GM21723 (cell line): ENCODE results near the gene PNMT.
"Not testable (repeated sequence)": the region's sequence is repeated elsewhere in the genome, so short reads cannot be mapped to it uniquely, and the experiment has no call there.

Source experiments
- ATAC-seq: cut with Tn5 transposase; IDR thresholded peaks from one replicate; pipeline ENCODE4 v1.9.1; 2021; ENCODE audit warnings: mild to moderate bottlenecking, moderate library complexity; ENCODE audit not compliant: unreplicated experiment

PNMT gene

DNA sequence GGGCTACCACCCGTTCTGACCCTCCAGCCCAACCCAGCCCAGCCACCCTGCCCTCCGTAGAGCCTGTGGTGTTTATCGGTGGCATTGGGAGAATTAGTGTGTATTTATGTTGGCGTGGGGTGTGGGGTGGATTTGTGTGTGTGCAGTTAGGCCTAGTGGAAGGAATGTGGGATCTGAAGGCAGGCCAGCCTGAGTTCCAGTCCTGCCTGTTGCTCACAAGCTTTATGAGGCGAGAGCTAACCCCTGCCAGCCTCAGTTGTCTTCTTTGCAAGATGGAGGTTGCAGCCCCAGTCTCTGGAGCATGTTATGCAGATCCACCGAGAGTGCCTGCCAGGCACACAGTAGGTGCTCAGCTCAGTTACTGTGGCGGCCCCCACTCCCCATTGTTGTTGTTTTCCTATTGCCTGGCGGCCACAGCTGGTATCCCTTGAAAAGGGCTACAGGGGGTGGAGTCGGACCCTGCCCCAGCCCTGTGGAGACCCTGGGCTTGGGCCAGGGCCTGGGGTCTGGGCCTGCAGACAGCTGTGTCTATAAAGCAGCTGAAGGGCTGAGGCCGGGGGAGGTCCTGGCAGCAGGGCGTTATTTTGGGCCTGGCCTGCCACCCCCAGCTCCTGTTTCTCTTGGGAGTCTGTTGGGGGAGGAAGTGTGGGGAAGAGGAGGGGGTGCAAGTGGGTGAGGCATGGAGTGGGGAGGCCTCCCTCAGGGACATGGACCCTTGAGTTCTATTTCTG is 36.7 kb downstream of the PNMT start:
- no peak for ATAC-seq

DNA sequence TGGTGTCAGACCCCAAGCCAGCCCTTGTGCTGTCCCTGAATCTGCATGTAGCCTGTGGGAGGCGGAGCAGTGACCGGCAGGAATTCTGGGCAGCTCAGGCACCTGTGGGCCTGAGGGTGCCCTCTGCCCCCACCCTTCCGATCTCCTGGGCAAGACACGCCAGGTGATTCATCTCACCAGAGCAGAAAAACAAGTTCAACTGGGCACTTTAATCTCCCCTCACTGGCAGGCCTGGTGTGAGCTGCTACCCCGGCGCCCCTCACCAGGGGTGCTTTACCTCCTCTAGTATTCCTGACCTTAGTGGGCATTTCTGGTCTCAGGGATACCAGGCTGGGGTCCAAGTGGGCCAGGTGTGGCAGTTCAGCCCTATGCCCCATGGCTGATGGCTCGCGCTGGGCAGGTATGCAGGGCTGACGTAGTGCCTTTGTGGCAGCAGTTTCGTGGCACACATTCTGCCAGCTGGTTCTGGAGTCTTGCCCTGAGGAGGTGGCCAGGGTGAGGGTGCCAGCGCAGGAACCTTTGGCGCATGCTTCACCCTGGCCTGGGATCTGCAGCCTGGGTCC is 37.6 kb downstream of the PNMT start:
- no peak for ATAC-seq

GRCh38 chr17:39706383-39706782 is 38.1 kb downstream of the PNMT start:
- no peak for ATAC-seq

GRCh38 chr17:39706921-39707337 is 38.7 kb downstream of the PNMT start:
- no peak for ATAC-seq

GRCh38 chr17:39709319-39709997 is 41.2 kb downstream of the PNMT start:
- ATAC-seq = no peak

DNA sequence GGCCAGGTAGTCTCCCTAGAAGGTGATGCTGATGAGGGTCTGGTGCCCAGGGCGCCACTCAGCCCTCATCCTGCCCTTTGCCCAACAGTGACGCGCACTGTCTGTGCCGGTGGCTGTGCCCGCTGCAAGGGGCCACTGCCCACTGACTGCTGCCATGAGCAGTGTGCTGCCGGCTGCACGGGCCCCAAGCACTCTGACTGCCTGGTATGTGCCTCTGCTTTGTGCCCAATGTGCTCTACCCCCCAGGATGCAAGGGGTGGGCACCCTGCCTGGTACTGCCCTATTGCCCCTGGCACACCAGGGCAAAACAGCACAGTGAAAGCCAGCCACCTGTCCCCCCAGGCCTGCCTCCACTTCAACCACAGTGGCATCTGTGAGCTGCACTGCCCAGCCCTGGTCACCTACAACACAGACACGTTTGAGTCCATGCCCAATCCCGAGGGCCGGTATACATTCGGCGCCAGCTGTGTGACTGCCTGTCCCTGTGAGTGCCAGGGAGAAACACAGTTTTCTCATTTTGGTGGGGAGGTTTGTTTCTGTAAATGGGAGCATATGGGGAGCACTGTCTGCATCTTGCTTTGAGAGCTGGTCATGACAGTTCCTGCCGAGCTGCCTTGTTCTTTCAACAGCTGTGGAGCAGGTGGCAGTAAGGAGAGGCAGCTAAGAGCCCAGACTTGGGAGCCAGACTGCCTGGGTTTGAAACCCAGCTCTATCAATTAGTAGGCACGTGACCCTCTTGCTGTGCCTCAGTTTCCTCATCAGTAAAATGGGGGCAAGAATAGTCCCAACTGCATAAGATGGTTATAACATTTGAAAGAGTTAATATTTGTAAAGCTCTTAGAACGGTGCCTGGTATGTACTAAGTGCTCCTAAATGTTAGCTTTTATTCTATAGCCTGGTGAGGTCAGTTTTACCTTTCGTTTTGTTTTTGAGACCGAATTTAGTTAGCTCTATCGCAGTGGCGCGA is 42.0 kb downstream of the PNMT start:
- ATAC-seq = no peak

DNA sequence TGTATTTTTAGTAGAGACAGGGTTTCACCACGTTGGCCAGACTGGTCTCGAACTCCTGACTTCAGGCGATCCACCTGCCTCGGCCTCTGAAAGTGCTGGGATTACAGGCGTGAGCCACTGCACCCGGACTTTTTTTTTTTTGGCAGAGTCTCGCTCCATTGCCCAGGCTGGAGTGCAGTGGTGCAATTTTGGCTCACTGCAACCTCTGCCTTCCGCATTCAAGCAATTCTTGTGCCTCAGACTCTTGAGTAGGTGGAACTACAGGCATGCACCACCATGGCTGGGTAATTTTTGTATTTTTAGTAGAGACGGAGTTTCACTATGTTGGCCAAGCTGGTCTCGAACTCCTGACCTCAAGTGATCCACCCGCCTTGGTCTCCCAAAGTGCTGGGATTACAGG is 42.8 kb downstream of the PNMT start:
- not testable (repeated sequence) for ATAC-seq

DNA sequence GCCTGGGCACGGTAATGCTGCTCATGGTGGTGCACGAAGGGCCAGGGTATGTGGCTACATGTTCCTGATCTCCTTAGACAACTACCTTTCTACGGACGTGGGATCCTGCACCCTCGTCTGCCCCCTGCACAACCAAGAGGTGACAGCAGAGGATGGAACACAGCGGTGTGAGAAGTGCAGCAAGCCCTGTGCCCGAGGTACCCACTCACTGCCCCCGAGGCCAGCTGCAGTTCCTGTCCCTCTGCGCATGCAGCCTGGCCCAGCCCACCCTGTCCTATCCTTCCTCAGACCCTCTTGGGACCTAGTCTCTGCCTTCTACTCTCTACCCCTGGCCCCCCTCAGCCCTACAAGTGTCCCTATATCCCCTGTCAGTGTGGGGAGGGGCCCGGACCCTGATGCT is 43.6 kb downstream of the PNMT start:
- ATAC-seq = no peak

DNA sequence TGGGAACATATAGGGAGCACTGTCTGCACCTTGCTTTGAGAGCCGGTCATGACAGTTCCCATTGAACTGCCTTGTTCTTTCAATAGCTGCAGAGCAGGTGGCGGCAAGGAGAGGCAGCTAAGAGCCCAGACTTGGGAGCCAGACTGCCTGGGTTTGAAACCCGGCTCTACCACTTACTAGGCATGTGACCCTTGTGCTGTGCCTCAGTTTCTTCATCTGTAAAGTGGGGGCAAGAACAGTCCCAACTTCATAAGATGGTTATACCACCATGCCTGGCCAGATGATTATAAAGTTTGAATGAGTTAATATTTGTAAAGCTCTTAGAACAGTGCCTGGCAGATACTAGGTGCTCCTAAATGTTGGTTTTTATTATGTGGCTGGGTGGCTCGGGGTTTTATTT is 46.0 kb downstream of the PNMT start:
- ATAC-seq = no peak

DNA sequence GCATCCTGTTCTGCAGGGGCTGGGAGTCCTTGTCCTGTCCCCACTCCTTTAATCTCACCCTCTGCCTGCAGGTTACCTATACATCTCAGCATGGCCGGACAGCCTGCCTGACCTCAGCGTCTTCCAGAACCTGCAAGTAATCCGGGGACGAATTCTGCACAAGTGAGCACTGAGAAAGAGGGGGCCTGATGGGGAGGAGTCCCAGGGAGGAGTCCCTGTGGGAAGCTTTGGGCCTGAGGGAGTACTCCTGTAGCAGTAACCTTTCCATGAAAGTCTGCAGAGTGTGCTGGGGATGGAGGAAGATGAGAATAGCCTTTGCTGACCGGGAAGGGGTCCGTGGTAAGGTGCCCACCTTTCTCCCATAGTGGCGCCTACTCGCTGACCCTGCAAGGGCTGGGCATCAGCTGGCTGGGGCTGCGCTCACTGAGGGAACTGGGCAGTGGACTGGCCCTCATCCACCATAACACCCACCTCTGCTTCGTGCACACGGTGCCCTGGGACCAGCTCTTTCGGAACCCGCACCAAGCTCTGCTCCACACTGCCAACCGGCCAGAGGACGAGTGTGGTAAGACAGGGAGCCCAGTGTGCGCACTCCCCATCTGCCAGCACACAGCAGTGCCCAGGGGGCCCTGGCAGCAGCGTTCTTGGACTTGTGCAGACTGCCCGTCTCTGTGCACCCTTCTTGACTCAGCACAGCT is 47.3 kb downstream of the PNMT start:
- no peak for ATAC-seq

DNA sequence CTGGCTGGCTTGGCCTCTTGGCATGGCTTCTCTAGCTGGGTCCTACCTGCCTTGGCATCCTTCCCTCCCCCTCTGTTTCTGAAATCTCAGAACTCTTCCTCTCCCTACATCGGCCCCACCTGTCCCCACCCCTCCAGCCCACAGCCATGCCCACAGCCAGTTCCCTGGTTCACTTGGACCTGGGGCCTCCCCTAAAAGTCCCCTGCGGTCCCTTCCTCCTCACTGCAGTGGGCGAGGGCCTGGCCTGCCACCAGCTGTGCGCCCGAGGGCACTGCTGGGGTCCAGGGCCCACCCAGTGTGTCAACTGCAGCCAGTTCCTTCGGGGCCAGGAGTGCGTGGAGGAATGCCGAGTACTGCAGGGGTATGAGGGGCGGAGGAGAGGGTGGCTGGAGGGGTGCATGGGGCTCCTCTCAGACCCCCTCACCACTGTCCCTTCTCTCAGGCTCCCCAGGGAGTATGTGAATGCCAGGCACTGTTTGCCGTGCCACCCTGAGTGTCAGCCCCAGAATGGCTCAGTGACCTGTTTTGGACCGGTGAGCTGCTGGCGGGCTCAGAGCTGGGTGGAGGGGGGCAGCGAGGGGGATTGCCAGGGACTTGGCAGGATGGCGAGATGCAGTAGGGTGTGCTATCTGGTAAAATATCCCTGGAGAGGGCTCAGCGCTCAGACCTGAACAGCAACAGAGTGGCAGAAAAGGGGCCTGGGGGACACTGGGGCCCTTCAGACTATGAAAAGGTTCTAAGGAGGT is 48.0 kb downstream of the PNMT start:
- no peak for ATAC-seq

DNA sequence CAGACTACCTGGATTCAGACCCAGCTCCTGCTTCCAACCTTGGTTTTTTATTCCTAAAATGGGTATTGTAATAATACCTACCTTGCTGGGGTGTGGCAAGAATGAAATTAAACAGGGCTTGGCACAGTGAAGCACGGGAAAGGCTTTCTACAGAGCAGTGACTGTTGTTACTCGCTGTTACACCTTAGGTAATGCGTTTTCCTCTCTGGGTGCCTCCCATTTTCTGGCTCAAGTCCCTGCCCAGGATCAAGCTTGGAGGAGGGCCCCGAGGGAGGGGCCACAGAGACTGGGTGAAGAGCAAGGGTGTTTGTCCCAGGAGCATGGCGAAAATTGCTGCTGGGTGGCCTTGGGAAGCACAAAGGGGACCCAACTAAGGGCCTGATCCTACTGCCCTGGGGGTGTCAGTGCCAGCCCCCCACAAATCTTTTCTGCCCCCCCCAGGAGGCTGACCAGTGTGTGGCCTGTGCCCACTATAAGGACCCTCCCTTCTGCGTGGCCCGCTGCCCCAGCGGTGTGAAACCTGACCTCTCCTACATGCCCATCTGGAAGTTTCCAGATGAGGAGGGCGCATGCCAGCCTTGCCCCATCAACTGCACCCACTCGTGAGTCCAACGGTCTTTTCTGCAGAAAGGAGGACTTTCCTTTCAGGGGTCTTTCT is 48.8 kb downstream of the PNMT start:
- ATAC-seq = no peak

DNA sequence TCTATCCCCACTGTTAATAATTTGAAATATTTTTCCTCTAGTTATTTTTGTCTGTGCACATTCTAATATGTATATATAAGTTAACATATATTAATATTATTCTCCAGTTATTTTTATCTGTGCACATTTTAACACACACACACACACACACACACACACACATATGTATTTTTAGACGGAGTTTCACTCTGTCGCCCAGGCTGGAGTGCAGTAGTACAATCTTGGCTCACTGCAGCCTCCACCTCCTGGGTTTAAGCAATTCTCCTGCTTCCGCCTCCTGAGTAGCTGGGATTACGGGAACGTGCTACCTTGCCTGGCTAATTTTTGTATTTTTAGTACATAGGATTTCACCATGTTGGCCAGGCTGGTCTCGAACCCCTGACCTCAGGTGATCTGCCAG is 49.4 kb downstream of the PNMT start:
- ATAC-seq = no peak

- ATAC-seq = no peak
Measured at GRCh38 chr17:39719563-39720355, 51.5 kb downstream of the PNMT start.
